Measurements from ENCODE around the gene KRTAP29-1. TPM values are rescaled to one million over a fixed set of nuclear protein-coding genes. Genes with fewer than 3 reads are reported as not detected.
"Not testable (repeated sequence)": the region's sequence is repeated elsewhere in the genome, so short reads cannot be mapped to it uniquely, and the experiment has no call there.

KRTAP29-1 gene
- total and polyA plus RNA-seq, 10 donors: not detected

DNA sequence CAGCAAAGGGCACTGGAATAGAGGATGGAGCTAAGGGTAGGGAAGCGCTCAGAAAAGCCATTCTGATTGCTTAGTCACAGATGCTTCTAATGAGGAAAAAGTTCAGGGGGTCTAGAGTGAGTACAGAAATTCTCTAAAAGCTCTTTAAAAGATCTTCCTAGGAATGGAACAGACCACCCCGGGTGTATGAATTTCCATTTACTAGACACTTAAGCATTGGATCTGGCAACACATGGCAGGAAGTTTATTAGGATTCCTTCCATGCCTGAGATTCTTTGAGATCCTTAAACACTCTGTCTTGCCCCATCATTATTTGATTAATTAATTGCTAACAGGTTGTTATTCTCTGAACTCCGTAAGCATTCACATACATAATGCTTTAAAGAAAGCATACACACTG is 18.6 kb downstream of the KRTAP29-1 start:
- TF ChIP-seq POLR2AphosphoS5 (IDR thresholded peaks at IDR 0.05) (no peak), POLR2A (IDR thresholded peaks at IDR 0.05) (no peak)
- TF ChIP-seq, protein P1, sequence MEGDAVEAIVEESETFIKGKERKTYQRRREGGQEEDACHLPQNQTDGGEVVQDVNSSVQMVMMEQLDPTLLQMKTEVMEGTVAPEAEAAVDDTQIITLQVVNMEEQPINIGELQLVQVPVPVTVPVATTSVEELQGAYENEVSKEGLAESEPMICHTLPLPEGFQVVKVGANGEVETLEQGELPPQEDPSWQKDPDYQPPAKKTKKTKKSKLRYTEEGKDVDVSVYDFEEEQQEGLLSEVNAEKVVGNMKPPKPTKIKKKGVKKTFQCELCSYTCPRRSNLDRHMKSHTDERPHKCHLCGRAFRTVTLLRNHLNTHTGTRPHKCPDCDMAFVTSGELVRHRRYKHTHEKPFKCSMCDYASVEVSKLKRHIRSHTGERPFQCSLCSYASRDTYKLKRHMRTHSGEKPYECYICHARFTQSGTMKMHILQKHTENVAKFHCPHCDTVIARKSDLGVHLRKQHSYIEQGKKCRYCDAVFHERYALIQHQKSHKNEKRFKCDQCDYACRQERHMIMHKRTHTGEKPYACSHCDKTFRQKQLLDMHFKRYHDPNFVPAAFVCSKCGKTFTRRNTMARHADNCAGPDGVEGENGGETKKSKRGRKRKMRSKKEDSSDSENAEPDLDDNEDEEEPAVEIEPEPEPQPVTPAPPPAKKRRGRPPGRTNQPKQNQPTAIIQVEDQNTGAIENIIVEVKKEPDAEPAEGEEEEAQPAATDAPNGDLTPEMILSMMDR (IDR thresholded peaks at IDR 0.05 in 8 of 11, conservative IDR thresholded peaks at IDR 0.05 in 3 of 11): no peak
- intact Hi-C loops (cut with DNase I; ENCODE audit: low total_unique reads): no loop called here
- WGBS, 5 donors: 58 to 74% (median 69%) methylated on average over 3 of the region's 3 CpGs

DNA sequence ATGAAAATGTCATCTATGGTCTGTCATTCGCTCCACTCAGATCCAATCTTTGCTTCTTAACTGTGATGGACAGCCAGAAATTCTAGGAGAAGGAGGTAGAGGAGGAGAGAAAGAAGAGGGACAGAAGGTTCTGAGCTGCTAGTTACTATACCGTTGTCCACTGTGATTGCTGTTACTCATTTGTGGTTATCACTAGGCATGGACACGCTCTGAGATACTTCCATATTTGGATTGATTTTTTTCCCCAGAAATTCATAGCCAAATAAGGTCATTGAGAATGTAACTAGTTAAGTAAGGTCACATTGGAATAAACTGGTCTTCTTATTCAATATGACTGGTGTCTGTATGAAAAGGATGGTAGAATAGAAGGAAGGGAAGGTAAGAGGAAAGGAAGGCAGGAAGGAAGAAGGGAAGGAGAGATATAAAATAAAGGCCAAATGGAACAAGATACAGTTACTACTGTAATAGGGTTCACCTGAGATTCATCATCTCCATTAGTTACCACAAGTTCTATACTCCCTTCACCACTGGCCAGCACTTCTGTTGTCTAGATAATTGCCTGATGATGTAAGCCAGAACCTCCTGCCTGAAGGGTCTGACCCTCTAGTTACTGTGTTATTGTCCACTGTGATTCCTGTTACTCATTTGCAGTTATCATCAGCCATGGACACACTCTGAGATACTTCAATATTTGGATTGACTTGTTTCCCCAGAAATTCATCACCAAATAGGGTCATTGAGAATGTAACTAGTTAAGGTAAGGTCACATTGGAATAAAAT is 24.3 kb downstream of the KRTAP29-1 start:
- 77 to 95% (median 91%) methylated on average over 3 of the region's 3 CpGs for WGBS, 5 donors
- Histone ChIP-seq H3K4me1 (no peaks in the 10 kb centered on the region), H3K4me3 (no peak overlapping the region), H3K27me3 (replicated peaks in 1 of 7) (peaks cover 0 to 4% (median 0%) of the 10 kb centered on the region in 7 donors), H3K27ac (no peak overlapping the region), H3K36me3 (no peaks in the 10 kb centered on the region), H3K9me3 (peaks cover 0 to 2% (median 0%) of the 10 kb centered on the region in 8 donors)
- TF ChIP-seq POLR2A (IDR thresholded peaks at IDR 0.05) (no peak), POLR2AphosphoS5 (IDR thresholded peaks at IDR 0.05) (no peak)
- TF ChIP-seq, protein P1 (IDR thresholded peaks at IDR 0.05 in 8 of 11, conservative IDR thresholded peaks at IDR 0.05 in 3 of 11): no peak
- intact Hi-C loops (cut with DNase I; ENCODE audit: low total_unique reads): no loop called here
- no peak for DNase-seq

More for the DNA sequence above, 18.6 kb downstream of the KRTAP29-1 start:
- Histone ChIP-seq H3K36me3 (no peaks in the 10 kb centered on the region), H3K4me1 (peaks cover 0 to 15% (median 2%) of the 10 kb centered on the region in 6 donors), H3K27me3 (replicated peaks in 1 of 7) (no peaks in the 10 kb centered on the region), H3K27ac (no peak overlapping the region), H3K4me3 (no peak overlapping the region), H3K9me3 (peaks cover 0 to 2% (median 0%) of the 10 kb centered on the region in 8 donors)
- no peak for DNase-seq

DNA sequence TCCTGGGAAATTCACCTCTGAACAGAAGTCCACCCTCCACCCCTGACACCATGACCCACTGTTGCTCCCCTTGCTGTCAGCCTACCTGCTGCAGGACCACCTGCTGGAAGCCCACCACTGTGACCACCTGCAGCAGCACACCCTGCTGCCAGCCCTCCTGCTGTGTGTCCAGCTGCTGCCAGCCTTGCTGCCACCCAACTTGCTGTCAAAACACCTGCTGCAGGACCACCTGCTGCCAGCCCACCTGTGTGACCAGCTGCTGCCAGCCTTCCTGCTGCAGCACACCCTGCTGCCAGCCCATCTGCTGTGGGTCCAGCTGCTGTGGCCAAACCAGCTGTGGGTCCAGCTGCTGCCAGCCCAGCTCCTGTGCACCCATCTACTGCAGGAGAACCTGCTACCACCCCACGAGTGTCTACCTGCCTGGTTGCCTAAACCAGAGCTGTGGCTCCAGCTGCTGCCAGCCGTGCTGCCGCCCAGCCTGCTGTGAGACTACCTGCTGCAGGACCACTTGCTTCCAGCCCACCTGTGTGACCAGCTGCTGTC is 26.9 kb downstream of the KRTAP29-1 start, which contains the start of gene KRTAP9-7:
Gene KRTAP9-7, plus strand, starts transcription at position 51 of the 543 bp plus-strand sequence. Its CDS starts 0 bp downstream, at position 51.
- H3K9me3 ChIP-seq; H3K4me1 ChIP-seq; H3K27ac ChIP-seq; intact Hi-C loops (cut with DNase I; ENCODE audit: low total_unique reads); DNase-seq; H3K4me3 ChIP-seq; H3K27me3 ChIP-seq (replicated peaks in 1 of 7); H3K36me3 ChIP-seq: not testable (repeated sequence)
- 73 to 94% (median 81%) methylated on average over 3 of the region's 3 CpGs for WGBS, 5 donors

DNA sequence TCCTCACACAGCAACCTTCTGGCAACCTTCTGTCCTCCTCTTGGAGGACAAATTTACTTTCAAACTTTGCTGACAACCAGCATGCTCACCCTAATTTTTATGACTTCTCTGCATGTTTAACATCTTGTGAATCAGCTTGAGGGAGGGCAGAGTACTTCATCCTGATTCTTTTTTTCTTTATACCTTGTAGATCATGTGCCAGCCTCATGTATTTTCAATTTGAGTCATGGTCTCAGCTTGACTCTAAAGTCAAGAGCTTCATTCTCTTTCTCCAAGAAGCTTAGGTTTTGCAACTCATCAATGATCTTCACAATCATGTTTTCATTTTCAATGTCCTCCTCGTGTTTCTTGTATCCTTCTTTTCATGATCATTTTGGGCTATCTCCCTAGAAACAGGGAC is 30.8 kb downstream of the KRTAP29-1 start:
- intact Hi-C loops (cut with DNase I; ENCODE audit: low total_unique reads): no loop called here
- 32 to 68% (median 50%) methylated on average over 1 of the region's 1 CpG; no CpG with 5 or more reads in 2 of the 5 donors for WGBS, 5 donors
- Histone ChIP-seq H3K27me3 (replicated peaks in 1 of 7) (peaks cover 0 to 4% (median 0%) of the 10 kb centered on the region in 7 donors), H3K27ac (no peak overlapping the region), H3K4me3 (no peak overlapping the region), H3K36me3 (no peaks in the 10 kb centered on the region), H3K4me1 (no peaks in the 10 kb centered on the region), H3K9me3 (no peaks in the 10 kb centered on the region)
- TF ChIP-seq POLR2A (IDR thresholded peaks at IDR 0.05): no peak
- TF ChIP-seq, protein P1 (IDR thresholded peaks at IDR 0.05 in 8 of 11, conservative IDR thresholded peaks at IDR 0.05 in 3 of 11): no peak
- TF ChIP-seq POLR2AphosphoS5 (IDR thresholded peaks at IDR 0.05): no peak
- no peak for DNase-seq

DNA sequence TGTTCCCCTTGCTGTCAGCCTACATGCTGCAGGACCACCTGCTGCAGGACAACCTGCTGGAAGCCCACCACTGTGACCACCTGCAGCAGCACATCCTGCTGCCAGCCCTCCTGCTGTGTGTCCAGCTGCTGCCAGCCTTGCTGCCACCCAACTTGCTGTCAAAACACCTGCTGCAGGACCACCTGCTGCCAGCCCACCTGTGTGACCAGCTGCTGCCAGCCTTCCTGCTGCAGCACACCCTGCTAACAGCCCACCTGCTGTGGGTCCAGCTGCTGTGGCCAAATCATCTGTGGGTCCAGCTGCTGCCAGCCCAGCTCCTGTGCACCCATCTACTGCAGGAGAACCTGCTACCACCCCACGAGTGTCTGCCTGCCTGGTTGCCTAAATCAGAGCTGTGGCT is 31.3 kb downstream of the KRTAP29-1 start:
- intact Hi-C loops (cut with DNase I; ENCODE audit: low total_unique reads); H3K9me3 ChIP-seq; H3K36me3 ChIP-seq; H3K27ac ChIP-seq; H3K4me3 ChIP-seq; H3K27me3 ChIP-seq (replicated peaks in 1 of 7); H3K4me1 ChIP-seq; DNase-seq: not testable (repeated sequence)
- 30 to 75% methylated on average over 1 of the region's 1 CpG; no CpG with 5 or more reads in 3 of the 5 donors for WGBS, 5 donors

Measured in spleen (tissue), 11 donors.